GM12874 (cell line): Measurements from ENCODE around the gene TOM1.

Experiments used
- CTCF ChIP-seq: IDR thresholded peaks from 2 replicates; pipeline ENCODE4 v1.5.1; 2011; ENCODE audit warnings: low read depth, mild to moderate bottlenecking, control low read depth, low read length, moderate library complexity; ENCODE audit not compliant: insufficient read depth

TOM1 gene

GRCh38 chr22:35264986-35265385 lies 34.7 kb upstream of the TOM1 start:
- no peak for TF ChIP-seq CTCF

- TF ChIP-seq CTCF = no peak
These were observed 33.4 kb upstream of the TOM1 start for GRCh38 chr22:35266277-35266676.

- no peak for TF ChIP-seq CTCF
These were observed 30.1 kb upstream of the TOM1 start for GRCh38 chr22:35269630-35270029.

GRCh38 chr22:35274154-35274871 lies 25.4 kb upstream of the TOM1 start:
- TF ChIP-seq CTCF = no peak

- TF ChIP-seq CTCF = no peak
These were observed 24.1 kb upstream of the TOM1 start for GRCh38 chr22:35275580-35275979.

GRCh38 chr22:35276019-35276418 lies 23.7 kb upstream of the TOM1 start:
- TF ChIP-seq CTCF = no peak

- no peak for TF ChIP-seq CTCF
These were observed 11.6 kb upstream of the TOM1 start for GRCh38 chr22:35288116-35288515.
